Measurements from ENCODE around the gene ESRP2. TPM values are rescaled to one million over a fixed set of nuclear protein-coding genes. Genes with fewer than 3 reads are reported as not detected.
A peak's percentile ranks its signal among the peaks of the same experiment; 100 is the strongest.

Gene ESRP2
- total and polyA plus RNA-seq, 10 donors, result 0.02 to 0.35 (median 0.23) TPM; not detected in 2

DNA sequence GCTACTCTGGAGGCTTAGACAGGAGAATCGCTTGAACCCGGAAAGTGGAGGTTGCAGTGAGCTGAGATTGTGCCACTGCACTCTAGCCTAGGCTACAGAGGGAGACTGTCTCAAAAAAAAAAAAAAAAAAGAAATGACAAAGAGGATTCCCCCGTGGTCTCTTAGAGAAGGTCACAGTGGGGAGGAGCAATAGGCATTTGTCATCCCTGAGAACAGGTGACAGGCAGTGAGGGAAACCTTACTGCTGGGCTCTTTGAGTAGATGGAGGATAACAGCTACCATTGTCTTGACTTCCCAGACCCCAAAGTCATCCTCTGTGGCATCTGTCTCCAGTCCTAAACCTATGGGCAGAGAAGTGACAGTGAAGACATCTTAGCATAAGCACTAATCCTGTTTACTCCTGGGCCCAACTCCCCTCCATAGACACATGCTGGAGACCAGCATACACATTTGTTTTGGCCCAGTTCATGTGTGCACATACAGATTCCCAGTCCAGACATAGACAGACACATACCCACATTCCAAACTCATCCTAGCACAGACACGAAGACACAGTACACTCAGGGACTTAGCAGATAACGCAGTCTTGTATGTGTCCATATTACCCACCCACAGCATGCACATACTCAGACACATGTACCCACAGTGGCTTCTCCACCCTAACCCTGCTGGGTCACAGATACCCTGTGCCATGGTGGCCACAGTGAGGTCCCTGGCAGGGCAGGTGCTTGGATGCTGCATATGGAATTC, 2.7 kb downstream of the ESRP2 start:
- Histone ChIP-seq H3K27ac (peak overlapping the region in 2 of 8 donors; percentile 18 to 36), H3K4me1 (peaks cover 15 to 58% (median 28%) of the 10 kb centered on the region in 6 donors), H3K4me3 (no peak overlapping the region), H3K9me3 (no peaks in the 10 kb centered on the region), H3K36me3 (peaks cover 0 to 35% (median 13%) of the 10 kb centered on the region in 6 donors), H3K27me3 (replicated peaks in 1 of 7) (peaks cover 0 to 20% (median 0%) of the 10 kb centered on the region in 7 donors)
- TF ChIP-seq, protein P1, sequence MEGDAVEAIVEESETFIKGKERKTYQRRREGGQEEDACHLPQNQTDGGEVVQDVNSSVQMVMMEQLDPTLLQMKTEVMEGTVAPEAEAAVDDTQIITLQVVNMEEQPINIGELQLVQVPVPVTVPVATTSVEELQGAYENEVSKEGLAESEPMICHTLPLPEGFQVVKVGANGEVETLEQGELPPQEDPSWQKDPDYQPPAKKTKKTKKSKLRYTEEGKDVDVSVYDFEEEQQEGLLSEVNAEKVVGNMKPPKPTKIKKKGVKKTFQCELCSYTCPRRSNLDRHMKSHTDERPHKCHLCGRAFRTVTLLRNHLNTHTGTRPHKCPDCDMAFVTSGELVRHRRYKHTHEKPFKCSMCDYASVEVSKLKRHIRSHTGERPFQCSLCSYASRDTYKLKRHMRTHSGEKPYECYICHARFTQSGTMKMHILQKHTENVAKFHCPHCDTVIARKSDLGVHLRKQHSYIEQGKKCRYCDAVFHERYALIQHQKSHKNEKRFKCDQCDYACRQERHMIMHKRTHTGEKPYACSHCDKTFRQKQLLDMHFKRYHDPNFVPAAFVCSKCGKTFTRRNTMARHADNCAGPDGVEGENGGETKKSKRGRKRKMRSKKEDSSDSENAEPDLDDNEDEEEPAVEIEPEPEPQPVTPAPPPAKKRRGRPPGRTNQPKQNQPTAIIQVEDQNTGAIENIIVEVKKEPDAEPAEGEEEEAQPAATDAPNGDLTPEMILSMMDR (IDR thresholded peaks at IDR 0.05 in 8 of 11, conservative IDR thresholded peaks at IDR 0.05 in 3 of 11), result no peak
- TF ChIP-seq POLR2A (IDR thresholded peaks at IDR 0.05) (no peak), POLR2AphosphoS5 (IDR thresholded peaks at IDR 0.05) (no peak)
- WGBS, 5 donors, result 77 to 86% (median 83%) methylated on average over 4 to 5 of the region's 5 CpGs
- intact Hi-C loops (cut with DNase I; ENCODE audit: low total_unique reads), result no loop called here
- DNase-seq, result no peak

DNA sequence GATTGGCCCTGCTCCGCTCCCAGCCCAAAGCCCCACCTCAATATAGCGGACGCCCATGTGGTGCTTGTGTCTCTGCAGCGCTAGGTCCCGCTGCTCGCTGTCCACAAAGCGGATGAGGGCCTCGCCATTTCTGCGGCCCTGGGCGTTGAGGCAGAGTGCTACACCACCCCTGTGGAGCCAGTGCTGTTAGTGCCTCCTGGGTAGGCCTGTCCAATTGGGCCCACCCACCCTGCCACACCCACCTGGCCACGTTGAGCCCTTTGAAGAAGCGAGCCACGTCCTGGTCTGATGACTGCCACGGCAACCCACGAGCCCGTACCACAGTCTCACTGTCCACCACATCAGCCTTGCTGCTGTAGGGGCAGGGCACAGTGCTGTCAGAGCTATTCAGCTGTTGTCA, 3.6 kb downstream of the ESRP2 start:
- intact Hi-C loops (cut with DNase I; ENCODE audit: low total_unique reads), result no loop called here
- H3K36me3 ChIP-seq, result peaks cover 0 to 41% (median 16%) of the 10 kb centered on the region in 6 donors
- H3K4me1 ChIP-seq, result peaks cover 19 to 61% (median 30%) of the 10 kb centered on the region in 6 donors

DNA sequence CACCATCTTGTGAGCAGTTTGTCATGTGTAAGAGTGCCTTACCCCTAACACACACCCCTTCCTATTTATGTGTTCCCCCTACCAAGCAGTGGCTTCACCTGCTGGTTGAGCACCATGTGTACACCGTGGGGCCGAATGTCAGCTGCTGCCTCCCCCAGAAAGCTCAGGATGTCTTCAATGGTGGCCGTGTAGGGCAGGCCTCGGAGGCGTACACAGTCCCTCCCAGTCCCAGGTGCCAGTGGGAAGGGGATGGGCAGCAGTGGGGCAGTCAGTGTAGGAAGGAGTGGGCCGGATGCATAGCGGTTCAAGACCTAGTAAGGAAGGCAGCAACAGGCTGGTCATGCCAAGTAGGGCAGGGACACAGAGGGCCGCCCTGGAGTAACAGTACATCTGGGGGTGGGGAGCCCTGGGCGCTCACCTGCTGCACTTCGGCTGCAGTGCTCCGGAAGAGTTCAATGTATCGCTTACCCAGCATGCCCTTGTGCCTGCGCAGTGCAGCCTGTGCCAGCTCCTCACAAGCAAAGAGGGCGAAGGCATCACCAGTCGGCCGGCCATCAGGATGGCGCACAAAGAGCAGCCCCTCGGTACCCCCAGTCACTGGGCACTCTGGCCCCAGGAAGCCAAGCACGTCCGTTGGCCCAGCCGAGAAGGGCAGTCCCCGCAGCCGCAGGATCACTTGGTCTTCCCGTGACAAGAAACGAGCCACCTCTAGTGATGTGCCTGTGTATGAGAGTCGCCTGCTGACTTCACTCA, 4.4 kb downstream of the ESRP2 start:
- Histone ChIP-seq H3K27ac (no peak overlapping the region), H3K36me3 (peaks cover 0 to 49% (median 19%) of the 10 kb centered on the region in 6 donors), H3K4me1 (peaks cover 14 to 61% (median 27%) of the 10 kb centered on the region in 6 donors), H3K4me3 (no peak overlapping the region), H3K9me3 (no peaks in the 10 kb centered on the region), H3K27me3 (replicated peaks in 1 of 7) (peaks cover 0 to 13% (median 0%) of the 10 kb centered on the region in 7 donors)
- intact Hi-C loops (cut with DNase I; ENCODE audit: low total_unique reads), result no loop called here
- no peak for TF ChIP-seq POLR2A (IDR thresholded peaks at IDR 0.05)
- TF ChIP-seq POLR2AphosphoS5 (IDR thresholded peaks at IDR 0.05), result peak in 1 of 3 donors; percentile 45
- TF ChIP-seq, protein P1 (IDR thresholded peaks at IDR 0.05 in 8 of 11, conservative IDR thresholded peaks at IDR 0.05 in 3 of 11), result no peak
- no peak for DNase-seq
- WGBS, 5 donors, result 89 to 96% (median 93%) methylated on average over 14 to 26 of the region's 26 CpGs

More for the DNA sequence above, 3.6 kb downstream of the ESRP2 start:
- WGBS, 5 donors, result 80 to 89% (median 87%) methylated on average over 10 to 16 of the region's 16 CpGs
- Histone ChIP-seq H3K9me3 (no peaks in the 10 kb centered on the region), H3K27me3 (replicated peaks in 1 of 7) (peaks cover 0 to 20% (median 0%) of the 10 kb centered on the region in 7 donors), H3K27ac (no peak overlapping the region), H3K4me3 (no peak overlapping the region)
- TF ChIP-seq POLR2AphosphoS5 (IDR thresholded peaks at IDR 0.05) (peak in 1 of 3 donors; percentile 67), POLR2A (IDR thresholded peaks at IDR 0.05) (no peak)
- DNase-seq, result no peak

DNA sequence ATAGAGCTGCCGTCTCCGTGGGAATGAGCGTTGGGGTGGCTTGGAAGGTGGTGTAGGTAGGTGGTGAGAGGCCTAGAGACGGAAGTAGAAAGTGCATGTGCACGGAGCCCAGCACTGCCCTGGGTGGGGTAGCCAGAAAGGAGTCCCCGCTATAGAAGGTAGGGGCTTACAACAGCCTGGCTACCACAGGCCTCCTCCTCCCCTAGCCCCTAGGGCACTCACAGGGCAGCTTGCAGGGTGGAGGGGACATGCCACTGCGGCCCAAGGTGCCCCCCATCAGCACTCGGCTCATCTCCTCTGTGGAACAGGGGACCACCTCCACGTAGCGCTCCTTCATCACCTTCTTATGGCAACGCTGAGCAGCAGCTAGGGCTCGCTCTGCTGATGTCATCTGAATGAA, 5.0 kb downstream of the ESRP2 start:
- intact Hi-C loops (cut with DNase I; ENCODE audit: low total_unique reads), result no loop called here
- Histone ChIP-seq H3K27me3 (replicated peaks in 1 of 7) (peaks cover 0 to 7% (median 0%) of the 10 kb centered on the region in 7 donors), H3K36me3 (peaks cover 0 to 55% (median 22%) of the 10 kb centered on the region in 6 donors), H3K9me3 (no peaks in the 10 kb centered on the region), H3K4me1 (peaks cover 9 to 60% (median 21%) of the 10 kb centered on the region in 6 donors), H3K27ac (no peak overlapping the region), H3K4me3 (no peak overlapping the region)
- TF ChIP-seq, protein P1 (IDR thresholded peaks at IDR 0.05 in 8 of 11, conservative IDR thresholded peaks at IDR 0.05 in 3 of 11), result no peak
- no peak for TF ChIP-seq POLR2AphosphoS5 (IDR thresholded peaks at IDR 0.05)
- TF ChIP-seq POLR2A (IDR thresholded peaks at IDR 0.05), result no peak
- no peak for DNase-seq
- 89 to 98% (median 93%) methylated on average over 11 to 12 of the region's 12 CpGs for WGBS, 5 donors

All from spleen (tissue), 11 donors.